PC-9 (cell line): ENCODE data around the gene SLK. TPM values are rescaled to one million over a fixed set of nuclear protein-coding genes. Genes with fewer than 3 reads are reported as not detected.

ENCODE experiments used
- BruUV-seq: library from RNA; stranded (reverse); fragments of 400-500 nt; replicated peaks from 2 replicates; lab custom pipeline; 2021; lab: Mats Ljungman, UMichigan
- CTCF ChIA-PET: fragments of 300-600 bp; sonication (Branson Sonifier 250); formaldehyde crosslinking; loops from one replicate; lab custom pipeline; 2022; ENCODE audit warnings: antibody characterized with exemption; lab: Charles Lee
- POLR2A ChIA-PET: fragments of 300-600 bp; sonication (Branson Sonifier 250); formaldehyde crosslinking; loops from one replicate; lab custom pipeline; 2022; ENCODE audit warnings: antibody characterized with exemption; ENCODE audit not compliant: unreplicated experiment; lab: Charles Lee
- DNase-seq, 2 experiments: peaks; one replicate each; pipeline versions ENCODE4 v3.0.0 to v3.0.0-alpha.2; 2015 to 2022; ENCODE audit warnings: mixed read lengths in 1 of 2
- H2AFZ ChIP-seq: fragments of 200-600 bp; sonication (generic); 2 replicates; pipeline ENCODE4 v1.8.1; 2017; ENCODE audit warnings: antibody characterized with exemption
- H3F3A ChIP-seq: fragments of 200-600 bp; sonication (generic); 2 replicates; pipeline ENCODE4 v1.8.1; 2017; ENCODE audit warnings: antibody characterized with exemption, mild to moderate bottlenecking, low read depth; ENCODE audit not compliant: insufficient read depth
- H3K27ac ChIP-seq: fragments of 200-600 bp; sonication (generic); 2 replicates; pipeline ENCODE4 v1.6.1; 2016; ENCODE audit warnings: mixed run types
- H3K27me3 ChIP-seq: fragments of 200-600 bp; sonication (generic); 2 replicates; pipeline ENCODE4 v1.6.1; 2016; ENCODE audit warnings: low read depth, mixed run types; ENCODE audit not compliant: insufficient read depth
- H3K36me3 ChIP-seq: fragments of 200-600 bp; sonication (generic); 2 replicates; pipeline ENCODE4 v1.6.1; 2016; ENCODE audit warnings: low read depth, mixed run types
- H3K4me1 ChIP-seq: fragments of 200-600 bp; sonication (generic); replicated peaks from 2 replicates; pipeline ENCODE4 v1.6.1; 2016; ENCODE audit warnings: mixed run types; ENCODE audit not compliant: insufficient read depth
- H3K4me2 ChIP-seq: fragments of 200-600 bp; sonication (generic); 2 replicates; pipeline ENCODE4 v1.6.1; 2017; ENCODE audit warnings: mixed run types
- H3K4me3 ChIP-seq: fragments of 200-600 bp; sonication (generic); 2 replicates; pipeline ENCODE4 v1.6.1; 2016; ENCODE audit warnings: mixed run types
- H3K79me2 ChIP-seq: fragments of 200-600 bp; sonication (generic); 2 replicates; pipeline ENCODE4 v1.6.1; 2017; ENCODE audit warnings: low read depth, mixed run types
- H3K9me2 ChIP-seq: fragments of 200-600 bp; sonication (generic); 2 replicates; pipeline ENCODE4 v1.8.1; 2017; ENCODE audit warnings: mild to moderate bottlenecking; ENCODE audit not compliant: insufficient read depth
- H3K9me3 ChIP-seq: fragments of 200-600 bp; sonication (generic); 2 replicates; pipeline ENCODE4 v1.8.1; 2016; ENCODE audit warnings: low read depth; ENCODE audit not compliant: insufficient read depth
- H4K20me1 ChIP-seq: fragments of 200-600 bp; sonication (generic); 2 replicates; pipeline ENCODE4 v1.8.1; 2017; ENCODE audit not compliant: insufficient read depth
- EZH2 ChIP-seq: fragments of 200-600 bp; sonication (generic); IDR thresholded peaks from 2 replicates; pipeline ENCODE4 v1.8.0; 2017; ENCODE audit warnings: antibody characterized with exemption, low read depth
- intact Hi-C: fragments of 100-400 bp; cut with micrococcal nuclease; formaldehyde crosslinking; loops from one replicate; pipeline ENCODE4 v1.10.0; 2022; ENCODE audit not compliant: unreplicated experiment
- total RNA-seq: library from RNA; stranded (reverse); gene quantifications from 2 replicates; pipeline ENCODE4 v1.2.3, GENCODE V29; 2021
- TF ChIP-seq, protein P1 (sequence below): fragments of 200-600 bp; sonication (generic); conservative IDR thresholded peaks from 2 replicates; pipeline ENCODE4 v1.6.1; 2017; ENCODE audit warnings: mixed run types, antibody characterized with exemption, mild to moderate bottlenecking, moderate library complexity

The SLK gene
- total RNA-seq, 1 experiment from 2014 or later: 30.4 TPM

DNA sequence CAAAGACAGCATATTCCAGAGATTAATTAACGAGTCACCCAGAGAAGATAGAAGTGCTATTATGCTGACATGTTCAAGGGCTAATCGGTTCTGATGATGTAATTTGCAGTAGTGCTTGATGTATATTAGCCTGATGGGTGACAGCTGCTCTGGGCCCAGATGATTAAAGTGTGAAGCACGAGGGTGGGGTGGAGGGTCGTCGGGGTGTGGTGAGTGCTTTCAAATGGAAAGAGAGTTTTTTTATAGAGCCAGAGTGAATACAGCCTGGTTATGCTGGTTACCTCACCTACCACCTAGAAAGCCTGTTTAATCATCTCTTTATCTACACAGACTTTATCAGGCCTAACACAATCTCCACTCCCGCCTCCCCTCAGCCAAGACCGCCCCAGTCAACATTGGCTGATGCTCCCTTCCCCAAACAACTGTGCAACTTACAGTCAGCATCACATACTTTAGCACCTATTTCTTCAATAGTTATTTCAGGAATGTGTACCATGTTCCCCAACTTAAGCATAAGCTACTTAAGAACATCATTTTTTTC lies 37.5 kb upstream of the SLK start:
- H3K9me2 ChIP-seq: no peaks in the 10 kb centered on the region
- no peaks in the 10 kb centered on the region for H3K27me3 ChIP-seq
- H3F3A ChIP-seq: no peaks in the 10 kb centered on the region
- no peaks in the 10 kb centered on the region for H3K9me3 ChIP-seq
- ChIA-PET CTCF (no interaction called here), POLR2A (no interaction called here)
- H3K79me2 ChIP-seq: no peaks in the 10 kb centered on the region
- TF ChIP-seq, protein P1, sequence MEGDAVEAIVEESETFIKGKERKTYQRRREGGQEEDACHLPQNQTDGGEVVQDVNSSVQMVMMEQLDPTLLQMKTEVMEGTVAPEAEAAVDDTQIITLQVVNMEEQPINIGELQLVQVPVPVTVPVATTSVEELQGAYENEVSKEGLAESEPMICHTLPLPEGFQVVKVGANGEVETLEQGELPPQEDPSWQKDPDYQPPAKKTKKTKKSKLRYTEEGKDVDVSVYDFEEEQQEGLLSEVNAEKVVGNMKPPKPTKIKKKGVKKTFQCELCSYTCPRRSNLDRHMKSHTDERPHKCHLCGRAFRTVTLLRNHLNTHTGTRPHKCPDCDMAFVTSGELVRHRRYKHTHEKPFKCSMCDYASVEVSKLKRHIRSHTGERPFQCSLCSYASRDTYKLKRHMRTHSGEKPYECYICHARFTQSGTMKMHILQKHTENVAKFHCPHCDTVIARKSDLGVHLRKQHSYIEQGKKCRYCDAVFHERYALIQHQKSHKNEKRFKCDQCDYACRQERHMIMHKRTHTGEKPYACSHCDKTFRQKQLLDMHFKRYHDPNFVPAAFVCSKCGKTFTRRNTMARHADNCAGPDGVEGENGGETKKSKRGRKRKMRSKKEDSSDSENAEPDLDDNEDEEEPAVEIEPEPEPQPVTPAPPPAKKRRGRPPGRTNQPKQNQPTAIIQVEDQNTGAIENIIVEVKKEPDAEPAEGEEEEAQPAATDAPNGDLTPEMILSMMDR: no peak
- no peak for TF ChIP-seq EZH2
- H3K4me1 ChIP-seq: peaks cover 2% of the 10 kb centered on the region
- no peak overlapping the region for H3K4me2 ChIP-seq
- H3K27ac ChIP-seq: no peak overlapping the region
- H3K36me3 ChIP-seq: no peaks in the 10 kb centered on the region
- intact Hi-C loops: no loop called here
- no peaks in the 10 kb centered on the region for H4K20me1 ChIP-seq
- no peak overlapping the region for H3K4me3 ChIP-seq
- BruUV-seq: no TSS peak
- no peak overlapping the region for H2AFZ ChIP-seq
- peak in 1 of 2 experiments; percentile 48 for DNase-seq

DNA sequence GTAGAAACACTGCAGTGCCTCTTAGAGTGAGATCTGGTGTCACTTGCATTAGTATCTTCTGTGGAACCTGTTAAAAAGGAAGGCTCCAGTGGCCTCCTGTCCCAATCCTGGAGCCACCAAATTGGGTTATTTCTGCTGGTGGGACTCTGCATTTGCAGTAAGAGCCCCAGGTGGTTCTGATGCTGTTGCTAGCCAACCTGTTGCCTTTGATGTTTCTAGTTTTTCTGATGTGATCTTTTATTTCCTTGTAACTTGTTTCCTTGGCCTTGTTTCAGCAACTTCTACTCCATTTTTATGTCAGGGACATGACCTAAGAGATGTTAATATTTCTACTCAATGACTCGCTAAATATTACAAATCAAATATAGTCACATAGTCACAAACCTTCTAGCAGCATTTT lies 36.5 kb upstream of the SLK start:
- H3K79me2 ChIP-seq: no peaks in the 10 kb centered on the region
- H3K27me3 ChIP-seq: no peaks in the 10 kb centered on the region
- H2AFZ ChIP-seq: no peak overlapping the region
- H3K9me3 ChIP-seq: no peaks in the 10 kb centered on the region
- no peaks in the 10 kb centered on the region for H3K36me3 ChIP-seq
- no peaks in the 10 kb centered on the region for H3F3A ChIP-seq
- DNase-seq: no peak
- H3K4me3 ChIP-seq: no peak overlapping the region
- H4K20me1 ChIP-seq: no peaks in the 10 kb centered on the region
- intact Hi-C loops: no loop called here
- BruUV-seq: no TSS peak
- no peaks in the 10 kb centered on the region for H3K9me2 ChIP-seq
- TF ChIP-seq EZH2: no peak
- TF ChIP-seq, protein P1: no peak
- POLR2A ChIA-PET: no interaction called here
- CTCF ChIA-PET: no interaction called here
- H3K4me1 ChIP-seq: no peaks in the 10 kb centered on the region; the same call in 1 of the 2 replicates
- H3K27ac ChIP-seq: no peak overlapping the region
- H3K4me2 ChIP-seq: no peak overlapping the region

DNA sequence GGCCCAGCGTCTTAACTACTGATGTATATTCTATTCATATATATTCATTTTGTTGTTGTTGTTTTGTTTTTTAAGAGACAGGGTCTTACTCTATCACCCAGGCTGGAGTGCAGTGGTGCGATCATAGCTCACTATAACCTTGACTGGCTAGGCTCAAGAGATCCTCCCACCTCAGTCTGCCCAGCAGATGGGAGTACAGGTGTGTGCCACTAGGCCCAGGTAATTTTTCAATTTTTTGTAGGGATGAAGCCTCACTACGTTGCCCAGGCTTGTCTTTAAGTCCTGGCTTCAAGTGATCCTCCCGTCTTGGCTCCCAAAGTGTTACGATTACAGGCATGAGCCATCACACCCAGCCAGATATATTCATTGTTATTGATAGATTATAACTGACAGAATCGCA lies 36.1 kb upstream of the SLK start:
- no peaks in the 10 kb centered on the region for H3F3A ChIP-seq
- no peak overlapping the region for H2AFZ ChIP-seq
- no peaks in the 10 kb centered on the region for H3K9me2 ChIP-seq
- CTCF ChIA-PET: no interaction called here
- no TSS peak for BruUV-seq
- POLR2A ChIA-PET: no interaction called here
- H4K20me1 ChIP-seq: no peaks in the 10 kb centered on the region
- intact Hi-C loops: no loop called here
- no peak for TF ChIP-seq EZH2
- TF ChIP-seq, protein P1: no peak
- DNase-seq: no peak
- H3K27ac ChIP-seq: no peak overlapping the region
- H3K36me3 ChIP-seq: no peaks in the 10 kb centered on the region
- H3K9me3 ChIP-seq: no peaks in the 10 kb centered on the region
- H3K4me3 ChIP-seq: no peak overlapping the region
- H3K4me2 ChIP-seq: no peak overlapping the region
- no peaks in the 10 kb centered on the region for H3K27me3 ChIP-seq
- H3K4me1 ChIP-seq: no peaks in the 10 kb centered on the region; the same call in 1 of the 2 replicates
- H3K79me2 ChIP-seq: no peaks in the 10 kb centered on the region
